ENCODE measurements around the gene ODAD3. TPM values are rescaled to one million over a fixed set of nuclear protein-coding genes. Genes with fewer than 3 reads are reported as not detected.

ODAD3 gene
- total RNA-seq, 1 donor from 2014 or later: 4.3 TPM

- intact Hi-C loops (cut with DNase I): no loop called here
- TF ChIP-seq, protein P1, sequence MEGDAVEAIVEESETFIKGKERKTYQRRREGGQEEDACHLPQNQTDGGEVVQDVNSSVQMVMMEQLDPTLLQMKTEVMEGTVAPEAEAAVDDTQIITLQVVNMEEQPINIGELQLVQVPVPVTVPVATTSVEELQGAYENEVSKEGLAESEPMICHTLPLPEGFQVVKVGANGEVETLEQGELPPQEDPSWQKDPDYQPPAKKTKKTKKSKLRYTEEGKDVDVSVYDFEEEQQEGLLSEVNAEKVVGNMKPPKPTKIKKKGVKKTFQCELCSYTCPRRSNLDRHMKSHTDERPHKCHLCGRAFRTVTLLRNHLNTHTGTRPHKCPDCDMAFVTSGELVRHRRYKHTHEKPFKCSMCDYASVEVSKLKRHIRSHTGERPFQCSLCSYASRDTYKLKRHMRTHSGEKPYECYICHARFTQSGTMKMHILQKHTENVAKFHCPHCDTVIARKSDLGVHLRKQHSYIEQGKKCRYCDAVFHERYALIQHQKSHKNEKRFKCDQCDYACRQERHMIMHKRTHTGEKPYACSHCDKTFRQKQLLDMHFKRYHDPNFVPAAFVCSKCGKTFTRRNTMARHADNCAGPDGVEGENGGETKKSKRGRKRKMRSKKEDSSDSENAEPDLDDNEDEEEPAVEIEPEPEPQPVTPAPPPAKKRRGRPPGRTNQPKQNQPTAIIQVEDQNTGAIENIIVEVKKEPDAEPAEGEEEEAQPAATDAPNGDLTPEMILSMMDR (IDR thresholded peaks at IDR 0.05): no peak
- no peaks in the 10 kb centered on the region for H3K36me3 ChIP-seq
- H3K9me3 ChIP-seq: peaks cover 3% of the 10 kb centered on the region
- H3K27ac ChIP-seq: no peak overlapping the region
- H3K4me1 ChIP-seq: peaks cover 15% of the 10 kb centered on the region
- ATAC-seq: no peak
- H3K27me3 ChIP-seq (ENCODE audit: low read depth): no peaks in the 10 kb centered on the region
- no peak for DNase-seq
- H3K4me3 ChIP-seq: no peak overlapping the region
Observed at GRCh38 chr19:11390359-11390758, 44.6 kb downstream of the ODAD3 start.

DNA sequence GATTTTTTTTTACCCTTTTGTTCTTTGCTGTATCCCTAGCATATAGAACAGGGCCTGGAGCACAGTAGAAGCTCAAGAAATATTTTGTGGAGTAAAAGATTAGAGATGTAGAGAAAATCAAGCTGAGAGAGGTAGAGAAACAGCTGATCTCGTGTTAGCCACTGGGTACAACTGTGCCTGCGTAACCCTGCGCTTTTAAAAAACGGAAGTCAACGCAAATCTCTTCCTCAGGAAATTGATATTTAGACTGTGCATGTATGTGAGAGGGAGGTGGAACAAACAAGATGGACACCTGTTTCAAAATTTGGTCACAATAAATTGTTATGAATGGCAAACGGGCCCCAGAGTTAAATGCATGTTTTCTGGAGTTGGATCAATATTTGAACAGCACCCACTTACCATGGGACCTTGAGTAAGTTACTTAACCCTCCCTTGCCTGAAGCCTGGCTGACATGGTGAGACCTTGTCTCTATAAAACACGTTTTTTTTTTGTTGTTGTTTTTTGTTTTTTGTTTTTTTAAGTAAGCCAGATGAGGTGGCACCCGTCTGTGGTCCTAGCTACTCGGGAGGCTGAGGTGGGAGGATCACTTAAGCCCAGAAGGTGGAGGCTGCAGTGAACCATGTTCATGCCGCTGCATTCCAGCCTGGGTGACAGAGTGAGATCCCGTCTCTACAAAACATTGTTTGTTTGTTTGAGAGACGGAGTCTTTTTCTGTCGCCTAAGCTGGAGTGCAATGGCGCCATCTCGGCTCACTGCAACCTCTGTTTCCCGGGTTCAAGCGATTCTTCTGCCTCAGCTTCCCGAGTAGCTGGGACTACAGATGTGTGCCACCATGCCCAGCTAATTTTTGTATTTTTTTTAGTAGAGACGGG is 47.5 kb downstream of the ODAD3 start:
- ATAC-seq (peak in 1 of 2 donors; percentile 19), DNase-seq (no peak)
- peaks cover 3% of the 10 kb centered on the region for H3K9me3 ChIP-seq
- intact Hi-C loops (cut with DNase I): no loop called here
- H3K4me1 ChIP-seq: peaks cover 38% of the 10 kb centered on the region
- TF ChIP-seq, protein P1 (IDR thresholded peaks at IDR 0.05): no peak
- H3K36me3 ChIP-seq: no peaks in the 10 kb centered on the region
- H3K27me3 ChIP-seq (ENCODE audit: low read depth): peaks cover 8% of the 10 kb centered on the region
- peak overlapping the region; percentile 51 for H3K27ac ChIP-seq
- H3K4me3 ChIP-seq: no peak overlapping the region

DNA sequence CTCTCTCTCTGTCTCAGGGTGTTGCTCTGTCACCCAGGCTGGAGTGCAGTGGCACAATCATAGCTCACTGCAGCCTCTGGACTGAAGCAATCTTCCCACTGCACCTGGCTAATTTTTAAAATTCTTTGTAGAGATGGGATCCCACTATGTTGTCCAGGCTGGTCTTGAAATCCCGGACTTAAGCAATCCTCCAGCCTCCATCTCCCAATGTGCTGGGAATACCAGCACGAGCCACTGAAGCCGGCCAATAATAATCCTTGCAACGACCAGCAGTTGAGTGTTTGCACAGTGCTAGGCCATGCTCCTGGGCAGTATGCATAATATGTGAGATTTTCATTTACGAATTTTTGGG is 50.2 kb downstream of the ODAD3 start:
- ATAC-seq (no peak), DNase-seq (no peak)
- Histone ChIP-seq H3K9me3 (no peaks in the 10 kb centered on the region), H3K27me3 (ENCODE audit: low read depth) (peaks cover 9% of the 10 kb centered on the region), H3K27ac (no peak overlapping the region), H3K36me3 (no peaks in the 10 kb centered on the region), H3K4me3 (no peak overlapping the region), H3K4me1 (peaks cover 57% of the 10 kb centered on the region)
- TF ChIP-seq, protein P1 (IDR thresholded peaks at IDR 0.05): no peak
- intact Hi-C loops (cut with DNase I): no loop called here

GRCh38 chr19:11383706-11384048 is 51.2 kb downstream of the ODAD3 start:
- TF ChIP-seq, protein P1 (IDR thresholded peaks at IDR 0.05): no peak
- Histone ChIP-seq H3K36me3 (peaks cover 1% of the 10 kb centered on the region), H3K4me3 (peak overlapping the region; percentile 61), H3K27me3 (ENCODE audit: low read depth) (peaks cover 9% of the 10 kb centered on the region), H3K9me3 (no peaks in the 10 kb centered on the region), H3K4me1 (peaks cover 57% of the 10 kb centered on the region), H3K27ac (peak overlapping the region; percentile 56)
- intact Hi-C loops (cut with DNase I): no loop called here
- ATAC-seq (no peak), DNase-seq (no peak)

- peak overlapping the region; percentile 56 for H3K27ac ChIP-seq
- TF ChIP-seq, protein P1 (IDR thresholded peaks at IDR 0.05): peak; percentile 63
- no peaks in the 10 kb centered on the region for H3K9me3 ChIP-seq
- peak; percentile 82 for DNase-seq
- ATAC-seq: peak; percentile 48 to 50
- intact Hi-C loops (cut with DNase I): no loop called here
- H3K36me3 ChIP-seq: peaks cover 7% of the 10 kb centered on the region
- peak overlapping the region; percentile 61 for H3K4me3 ChIP-seq
- peaks cover 63% of the 10 kb centered on the region for H3K4me1 ChIP-seq
- H3K27me3 ChIP-seq (ENCODE audit: low read depth): peaks cover 9% of the 10 kb centered on the region
Observed at GRCh38 chr19:11382898-11383705, 51.8 kb downstream of the ODAD3 start.

Measured in lower lobe of right lung (tissue), 2 donors.